GM10266 (cell line): ENCODE measurements around the gene RPL3.

Experiments used
- DNase-seq: peaks from one replicate; pipeline ENCODE4 v3.0.0; 2012; ENCODE audit errors: extremely low spot score
- TF ChIP-seq, protein P1 (sequence below): IDR thresholded peaks from 2 replicates; pipeline ENCODE4 v1.5.1; 2012; ENCODE audit warnings: mild to moderate bottlenecking, low read depth; ENCODE audit not compliant: control insufficient read depth, insufficient read depth; ENCODE audit errors: missing control alignments

RPL3 gene

DNA sequence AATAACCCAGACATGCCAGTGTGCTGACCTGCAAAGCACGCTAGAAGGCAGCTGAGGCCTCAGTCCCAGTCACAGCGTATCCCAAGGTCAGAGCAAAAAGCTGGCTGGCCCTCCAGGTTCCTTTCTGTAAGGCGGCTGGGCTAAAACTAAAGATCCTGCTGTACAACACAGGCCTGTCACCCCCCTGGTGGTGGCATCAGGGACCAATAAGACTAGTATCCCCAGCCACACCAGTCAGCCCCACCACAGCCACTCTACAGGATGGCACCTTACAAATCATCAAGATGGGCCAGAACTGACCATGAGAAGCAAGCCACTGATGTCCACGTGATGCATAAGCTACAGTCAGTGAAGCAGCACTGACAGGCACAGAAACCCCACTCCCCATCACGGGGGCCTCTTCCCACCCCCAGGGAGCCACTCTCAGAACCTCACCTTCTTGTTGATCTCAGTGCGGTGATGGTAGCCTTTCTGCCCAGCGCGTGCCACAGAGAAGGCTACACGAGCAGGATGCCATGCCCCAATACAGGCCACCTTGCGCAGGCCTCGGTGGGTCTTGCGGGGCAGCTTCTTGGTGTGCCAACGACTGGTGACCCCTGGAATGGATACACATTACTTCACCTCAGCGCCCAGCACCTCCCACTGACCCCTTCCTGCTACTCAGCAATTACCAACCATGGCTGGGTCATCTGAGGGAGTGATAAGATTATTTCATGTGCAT lies 5.0 kb downstream of the RPL3 start:
- TF ChIP-seq, protein P1, sequence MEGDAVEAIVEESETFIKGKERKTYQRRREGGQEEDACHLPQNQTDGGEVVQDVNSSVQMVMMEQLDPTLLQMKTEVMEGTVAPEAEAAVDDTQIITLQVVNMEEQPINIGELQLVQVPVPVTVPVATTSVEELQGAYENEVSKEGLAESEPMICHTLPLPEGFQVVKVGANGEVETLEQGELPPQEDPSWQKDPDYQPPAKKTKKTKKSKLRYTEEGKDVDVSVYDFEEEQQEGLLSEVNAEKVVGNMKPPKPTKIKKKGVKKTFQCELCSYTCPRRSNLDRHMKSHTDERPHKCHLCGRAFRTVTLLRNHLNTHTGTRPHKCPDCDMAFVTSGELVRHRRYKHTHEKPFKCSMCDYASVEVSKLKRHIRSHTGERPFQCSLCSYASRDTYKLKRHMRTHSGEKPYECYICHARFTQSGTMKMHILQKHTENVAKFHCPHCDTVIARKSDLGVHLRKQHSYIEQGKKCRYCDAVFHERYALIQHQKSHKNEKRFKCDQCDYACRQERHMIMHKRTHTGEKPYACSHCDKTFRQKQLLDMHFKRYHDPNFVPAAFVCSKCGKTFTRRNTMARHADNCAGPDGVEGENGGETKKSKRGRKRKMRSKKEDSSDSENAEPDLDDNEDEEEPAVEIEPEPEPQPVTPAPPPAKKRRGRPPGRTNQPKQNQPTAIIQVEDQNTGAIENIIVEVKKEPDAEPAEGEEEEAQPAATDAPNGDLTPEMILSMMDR: no peak
- no peak for DNase-seq

DNA sequence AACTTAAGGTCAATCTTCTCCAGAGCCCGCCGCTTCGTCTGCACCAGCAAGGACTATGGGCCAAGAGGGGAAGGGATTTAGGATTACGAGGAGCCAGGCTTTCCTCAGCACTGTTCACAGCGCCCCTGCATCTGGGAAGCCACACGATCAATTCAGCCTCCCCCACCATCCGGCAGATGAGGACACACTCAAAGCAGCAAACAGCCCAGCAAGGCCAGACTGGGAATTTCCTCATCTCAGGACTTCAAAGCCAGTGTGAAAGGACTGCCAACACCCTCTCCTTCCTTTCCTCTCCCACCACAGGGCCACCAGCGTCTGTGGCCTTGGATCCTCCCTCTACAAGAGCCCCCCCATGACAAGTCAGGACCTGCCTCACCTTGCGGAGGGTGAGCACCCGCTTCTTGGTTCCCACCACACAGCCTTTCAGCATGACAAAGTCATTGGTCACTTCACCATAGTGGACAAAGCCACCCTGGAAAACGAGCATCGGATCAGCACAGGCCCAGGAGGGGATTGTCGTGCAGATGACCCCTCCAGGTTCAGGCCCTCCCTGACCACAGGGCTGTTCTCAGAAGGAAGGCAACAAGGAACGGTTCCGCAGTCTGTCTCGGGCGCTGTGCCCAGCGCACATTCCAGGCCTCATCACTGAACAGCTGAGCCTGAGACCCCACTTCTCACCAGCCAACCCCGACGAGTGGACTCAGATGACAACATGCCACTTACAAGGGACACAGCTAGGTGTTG lies 6.0 kb downstream of the RPL3 start:
- TF ChIP-seq, protein P1: no peak
- no peak for DNase-seq

DNA sequence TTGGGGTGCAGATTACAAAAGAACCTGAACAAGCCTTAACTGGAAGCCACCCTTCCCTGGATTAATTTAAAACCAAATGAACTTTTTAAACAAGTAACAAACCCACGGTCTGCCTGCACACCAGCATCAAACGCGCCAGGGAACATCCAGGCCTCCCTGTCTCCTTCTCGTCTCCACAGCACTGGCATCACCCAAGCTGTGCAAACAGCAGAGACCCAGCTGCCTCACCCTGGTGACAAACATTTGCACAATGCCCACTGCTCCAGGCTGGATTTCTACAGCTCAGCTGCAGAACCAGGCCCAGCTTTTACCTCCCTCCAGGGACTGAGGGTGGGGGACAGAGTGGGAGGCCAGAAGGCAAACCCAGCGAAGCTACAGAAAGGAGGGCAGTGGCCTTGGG lies 7.0 kb downstream of the RPL3 start:
- no peak for DNase-seq
- TF ChIP-seq, protein P1: no peak

DNA sequence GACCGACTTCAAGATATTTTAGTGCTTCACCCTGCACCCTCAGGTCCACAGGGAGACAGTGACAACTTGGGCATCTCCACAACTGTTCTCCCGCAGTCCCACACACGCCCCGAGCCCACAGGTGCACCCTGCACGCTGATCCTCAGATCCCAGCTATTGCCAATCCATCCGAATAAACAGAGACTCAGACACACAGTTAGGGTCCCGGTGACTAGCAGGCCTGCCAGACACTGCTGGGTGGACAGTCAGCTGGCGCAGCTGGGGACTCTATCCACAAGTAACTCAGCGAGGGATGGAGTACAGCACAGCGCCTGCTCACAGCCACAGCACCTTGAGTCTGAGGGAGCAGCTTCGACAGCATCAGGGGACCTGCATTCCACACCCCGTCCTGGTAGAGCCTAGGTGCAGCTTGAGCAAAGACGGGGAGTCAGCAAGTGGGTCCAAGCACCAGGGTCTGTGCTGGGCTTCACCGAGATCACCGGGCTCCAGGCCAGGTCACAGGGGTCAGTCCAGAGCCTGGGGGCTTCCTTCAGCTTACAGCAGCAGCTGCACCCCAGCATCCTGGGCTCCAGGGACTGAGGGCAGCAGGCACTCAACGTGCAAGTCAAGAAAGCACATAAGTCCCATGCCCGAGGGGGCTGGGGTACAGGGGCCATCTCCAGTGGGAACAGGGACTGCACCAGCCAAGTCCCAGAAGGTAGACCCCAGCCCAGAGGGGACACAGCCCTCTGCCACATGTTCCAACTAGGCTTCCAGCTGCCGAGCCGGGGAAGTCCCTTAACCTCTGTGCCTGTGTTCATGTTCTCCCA lies 7.6 kb downstream of the RPL3 start:
- TF ChIP-seq, protein P1: no peak
- no peak for DNase-seq

DNA sequence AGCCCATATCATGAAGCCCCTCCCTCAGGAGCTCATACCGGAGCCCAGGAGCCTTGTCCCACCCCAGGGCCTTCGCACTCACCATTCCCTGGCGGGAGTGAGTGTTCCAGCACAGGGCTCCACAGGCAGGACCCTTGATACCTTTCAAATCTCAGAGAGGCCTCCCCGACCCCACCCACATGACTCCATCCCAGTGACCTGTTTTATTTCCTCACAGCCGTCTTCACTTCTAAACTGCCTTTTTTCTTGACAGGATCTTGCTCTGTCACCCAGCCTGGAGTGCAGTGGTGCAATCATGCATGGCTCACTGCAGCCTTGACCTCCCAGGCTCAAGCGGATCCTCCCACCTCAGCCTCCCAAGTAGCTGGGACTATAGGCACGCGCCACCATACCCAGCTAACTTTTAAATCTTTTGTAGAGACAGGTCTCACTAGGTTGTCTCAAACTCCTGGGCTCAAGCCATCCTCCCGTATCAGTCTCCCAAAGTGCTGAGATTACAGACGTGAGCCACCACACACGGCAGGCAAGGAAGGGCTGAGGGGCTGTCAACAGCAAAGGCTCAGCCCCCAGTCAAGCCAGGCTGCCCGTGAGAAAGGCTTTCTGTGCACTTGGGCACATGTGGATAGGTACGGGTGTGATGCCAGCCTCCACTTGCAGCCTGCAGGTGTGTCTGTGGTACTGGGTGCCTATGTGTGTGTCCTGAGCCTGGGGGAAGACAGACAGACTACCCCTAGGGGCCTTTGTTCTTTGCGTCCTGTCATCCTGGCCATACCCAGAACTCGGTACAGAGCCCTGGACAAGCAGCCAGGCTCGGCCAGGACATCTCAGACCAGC lies 9.3 kb downstream of the RPL3 start:
- no peak for DNase-seq
- TF ChIP-seq, protein P1: no peak

DNA sequence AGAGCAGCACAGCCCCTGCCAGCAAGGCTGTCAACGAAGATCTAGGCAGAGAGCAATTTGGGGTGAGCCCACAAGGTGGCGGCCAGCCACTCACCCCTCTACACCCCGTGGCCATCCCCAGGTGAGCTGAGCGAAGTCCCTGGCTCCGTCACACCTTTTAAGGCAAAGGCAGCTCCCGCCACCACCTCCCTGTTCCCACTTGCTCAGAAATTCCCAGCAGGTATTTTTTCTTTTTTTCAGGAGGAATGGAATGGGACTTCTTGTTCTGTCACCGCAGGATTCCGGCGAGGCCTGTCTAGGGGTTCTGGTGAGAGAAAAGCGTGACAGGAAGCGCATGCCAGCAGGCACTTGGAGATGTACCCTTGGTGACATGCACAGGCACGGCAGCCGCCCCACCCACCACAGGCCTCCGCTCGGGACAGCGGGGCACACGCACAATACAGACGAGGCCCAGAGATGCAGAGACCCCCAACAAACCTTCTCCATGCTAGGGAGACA lies 10.0 kb downstream of the RPL3 start:
- TF ChIP-seq, protein P1: peak; percentile 35
- DNase-seq: no peak
